OCI-LY3 (cell line): ENCODE data around the gene LETM1.

Experiments used
- H2AFZ ChIP-seq: fragments of 200-600, 300-600 bp; shearing (Covaris generic); 2 replicates; pipeline ENCODE4 v1.6.0; 2014; ENCODE audit warnings: antibody characterized with exemption, low read depth, low read length
- H3K27ac ChIP-seq: fragments of 200-600, 300-600 bp; sonication (generic); 2 replicates; pipeline ENCODE4 v1.5.1; 2014; ENCODE audit warnings: mild to moderate bottlenecking, low read length, moderate library complexity, mixed read lengths
- H3K27me3 ChIP-seq: fragments of 200-600, 300-600 bp; sonication (generic); 2 replicates; pipeline ENCODE4 v1.6.1; 2014; ENCODE audit warnings: low read depth, low read length, mixed read lengths
- H3K36me3 ChIP-seq: fragments of 200-600, 300-600 bp; sonication (generic); replicated peaks from 2 replicates; pipeline ENCODE3; 2014; ENCODE audit warnings: low read depth, low read length, mixed read lengths
- H3K4me1 ChIP-seq: fragments of 300-600, 200-600 bp; sonication (generic); 2 replicates; pipeline ENCODE4 v1.6.1; 2014; ENCODE audit warnings: low read length, mixed read lengths
- H3K4me2 ChIP-seq: fragments of 200-600, 300-600 bp; sonication (generic); 2 replicates; pipeline ENCODE4 v1.6.1; 2014; ENCODE audit warnings: low read length, mixed read lengths
- H3K4me3 ChIP-seq: fragments of 300-600, 200-600 bp; sonication (generic); 2 replicates; pipeline ENCODE4 v1.5.1; 2014; ENCODE audit warnings: antibody characterized with exemption, mild to moderate bottlenecking, low read length, moderate library complexity
- H3K79me2 ChIP-seq: fragments of 300-600, 200-600 bp; shearing (Covaris generic); 2 replicates; pipeline ENCODE4 v1.6.1; 2014; ENCODE audit warnings: mild to moderate bottlenecking, low read length, mixed read lengths
- H3K9ac ChIP-seq: fragments of 300-600, 200-600 bp; shearing (Covaris generic); 2 replicates; pipeline ENCODE4 v1.6.0; 2014; ENCODE audit warnings: mild to moderate bottlenecking, low read length, moderate library complexity
- H3K9me3 ChIP-seq: fragments of 200-600, 300-600 bp; shearing (Covaris generic); 2 replicates; pipeline ENCODE4 v1.6.1; 2014; ENCODE audit warnings: low read length, mixed read lengths; ENCODE audit not compliant: insufficient read depth
- H4K20me1 ChIP-seq: fragments of 200-600, 300-600 bp; sonication (generic); 2 replicates; pipeline ENCODE4 v1.6.1; 2016; ENCODE audit warnings: low read length, mixed read lengths; ENCODE audit not compliant: insufficient read depth
- CTCF ChIP-seq: fragments of 200-600, 300-600 bp; sonication (generic); IDR thresholded peaks from 2 replicates; pipeline ENCODE4 v1.5.1; 2014; ENCODE audit warnings: antibody characterized with exemption, low read length, low read depth
- EZH2phosphoT487 ChIP-seq: fragments of 200-600 bp; shearing (Covaris generic); IDR thresholded peaks from 2 replicates; pipeline ENCODE4 v1.6.1; 2018; ENCODE audit warnings: antibody characterized with exemption, mixed run types, low read depth

LETM1 gene

GRCh38 chr4:1778642-1779392 is 77.1 kb downstream of the LETM1 start:
- Histone ChIP-seq H3K4me3 (no peak overlapping the region), H3K4me1 (no peaks in the 10 kb centered on the region), H3K27me3 (no peaks in the 10 kb centered on the region), H3K36me3 (no peaks in the 10 kb centered on the region), H3K9me3 (no peaks in the 10 kb centered on the region), H4K20me1 (no peaks in the 10 kb centered on the region), H2AFZ (no peak overlapping the region), H3K27ac (no peak overlapping the region), H3K79me2 (no peaks in the 10 kb centered on the region), H3K4me2 (no peak overlapping the region), H3K9ac (no peak overlapping the region)
- TF ChIP-seq CTCF (no peak), EZH2phosphoT487 (no peak)

- no peak overlapping the region for H3K4me3 ChIP-seq
- no peaks in the 10 kb centered on the region for H3K79me2 ChIP-seq
- no peaks in the 10 kb centered on the region for H4K20me1 ChIP-seq
- no peaks in the 10 kb centered on the region for H3K9me3 ChIP-seq
- no peaks in the 10 kb centered on the region for H3K36me3 ChIP-seq
- TF ChIP-seq CTCF (no peak), EZH2phosphoT487 (no peak)
- no peak overlapping the region for H3K27ac ChIP-seq
- no peaks in the 10 kb centered on the region for H3K27me3 ChIP-seq
- no peak overlapping the region for H3K4me2 ChIP-seq
- H3K9ac ChIP-seq: no peak overlapping the region
- no peaks in the 10 kb centered on the region for H3K4me1 ChIP-seq
- no peak overlapping the region for H2AFZ ChIP-seq
These were observed 77.9 kb downstream of the LETM1 start for GRCh38 chr4:1777822-1778641.

- H3K27me3 ChIP-seq: no peaks in the 10 kb centered on the region
- H3K9ac ChIP-seq: no peak overlapping the region
- no peak overlapping the region for H3K4me2 ChIP-seq
- no peak overlapping the region for H3K4me3 ChIP-seq
- H3K4me1 ChIP-seq: no peaks in the 10 kb centered on the region; the same call in 1 of the 2 replicates
- no peaks in the 10 kb centered on the region for H3K36me3 ChIP-seq
- no peak overlapping the region for H3K27ac ChIP-seq
- no peaks in the 10 kb centered on the region for H4K20me1 ChIP-seq
- TF ChIP-seq CTCF (no peak), EZH2phosphoT487 (no peak)
- H2AFZ ChIP-seq: no peak overlapping the region
- H3K79me2 ChIP-seq: no peaks in the 10 kb centered on the region
- H3K9me3 ChIP-seq: no peaks in the 10 kb centered on the region
These were observed 79.3 kb downstream of the LETM1 start for GRCh38 chr4:1776521-1777161.
